Calu3 (cell line): ENCODE results near the gene EGR1. TPM values are rescaled to one million over a fixed set of nuclear protein-coding genes. Genes with fewer than 3 reads are reported as not detected.

Experiments
- BruUV-seq: library from RNA; stranded (reverse); fragments of 400-500 nt; replicated peaks from 2 replicates; lab custom pipeline; 2021; lab: Mats Ljungman, UMichigan
- CTCF ChIA-PET: fragments of 300-600 bp; sonication (Branson Sonifier 250); formaldehyde crosslinking; loops from one replicate; lab custom pipeline; 2022; ENCODE audit warnings: antibody characterized with exemption; lab: Charles Lee
- DNase-seq: peaks from one replicate; pipeline ENCODE4 v3.0.0; 2022
- H3K27ac Mint-ChIP-seq: one replicate; pipeline ENCODE4 v1.8.0; 2022; ENCODE audit warnings: mixed read lengths; ENCODE audit not compliant: unreplicated experiment
- H3K27me3 Mint-ChIP-seq: one replicate; pipeline ENCODE4 v1.8.0; 2022; ENCODE audit warnings: mixed read lengths; ENCODE audit not compliant: unreplicated experiment
- H3K36me3 Mint-ChIP-seq: one replicate; pipeline ENCODE4 v1.8.0; 2022; ENCODE audit warnings: mild to moderate bottlenecking, moderate library complexity, mixed read lengths; ENCODE audit not compliant: insufficient read depth, unreplicated experiment
- H3K4me1 Mint-ChIP-seq: one replicate; pipeline ENCODE4 v1.8.0; 2022; ENCODE audit warnings: mild to moderate bottlenecking, low read depth, mixed read lengths; ENCODE audit not compliant: unreplicated experiment
- H3K4me3 Mint-ChIP-seq: one replicate; pipeline ENCODE4 v1.8.0; 2022; ENCODE audit warnings: mild to moderate bottlenecking, low read depth, moderate library complexity, mixed read lengths; ENCODE audit not compliant: unreplicated experiment
- H3K9me3 Mint-ChIP-seq: one replicate; pipeline ENCODE4 v1.8.0; 2022; ENCODE audit warnings: low read depth, mixed read lengths; ENCODE audit not compliant: unreplicated experiment
- CTCF ChIP-seq: fragments of 200-600 bp; IDR thresholded peaks from one replicate; pipeline ENCODE4 v1.8.0; 2022; ENCODE audit warnings: antibody characterized with exemption; ENCODE audit not compliant: unreplicated experiment
- intact Hi-C: fragments of 100-400 bp; cut with micrococcal nuclease; formaldehyde crosslinking; loops from one replicate; pipeline ENCODE4 v1.10.0; 2022; ENCODE audit not compliant: unreplicated experiment
- total RNA-seq: library from RNA; stranded (reverse); gene quantifications from 2 replicates; pipeline ENCODE4 v1.2.3, GENCODE V29; 2022

Gene EGR1
- total RNA-seq, 1 experiment from 2014 or later, result 97.0 TPM

- Mint-ChIP-seq H3K27ac (no peak overlapping the region), H3K4me3 (no peak overlapping the region), H3K9me3 (no peaks in the 10 kb centered on the region), H3K36me3 (no peaks in the 10 kb centered on the region), H3K4me1 (no peaks in the 10 kb centered on the region), H3K27me3 (peaks cover 43% of the 10 kb centered on the region)
- DNase-seq, result no peak
- BruUV-seq, result no TSS peak
- no peak for TF ChIP-seq CTCF
- intact Hi-C loops, result loop anchor here (1.0 kb wide), 1 partner anchor 52 kb away; no protein-coding TSS in a partner anchor
- CTCF ChIA-PET, result interaction anchor here (1.2 to 4.5 kb wide), 2 partner anchors 14 to 53 kb away, joined by 4 to 46 read pairs; partner anchors contain the start of gene EGR1
Observed at GRCh38 chr5:138450971-138451370, 14.3 kb upstream of the EGR1 start.

GRCh38 chr5:138452720-138453119 lies 12.6 kb upstream of the EGR1 start:
- H3K4me3 Mint-ChIP-seq, result no peak overlapping the region
- CTCF ChIA-PET, result interaction anchor here (0.6 kb wide), 1 partner anchor 16 kb away, joined by 3 read pairs; no protein-coding TSS in a partner anchor
- intact Hi-C loops, result no loop called here

GRCh38 chr5:138453590-138453989 lies 11.7 kb upstream of the EGR1 start:
- CTCF ChIA-PET, result no interaction called here
- intact Hi-C loops, result no loop called here
- Mint-ChIP-seq H3K27me3 (peaks cover 56% of the 10 kb centered on the region), H3K27ac (no peak overlapping the region), H3K9me3 (no peaks in the 10 kb centered on the region), H3K36me3 (no peaks in the 10 kb centered on the region), H3K4me1 (no peaks in the 10 kb centered on the region), H3K4me3 (no peak overlapping the region)
- BruUV-seq, result no TSS peak
- no peak for DNase-seq
- no peak for TF ChIP-seq CTCF

More at GRCh38 chr5:138452720-138453119, 12.6 kb upstream of the EGR1 start:
- H3K9me3 Mint-ChIP-seq, result no peaks in the 10 kb centered on the region
- DNase-seq, result no peak
- H3K36me3 Mint-ChIP-seq, result no peaks in the 10 kb centered on the region
- H3K27me3 Mint-ChIP-seq, result peaks cover 56% of the 10 kb centered on the region
- no peak overlapping the region for H3K27ac Mint-ChIP-seq
- TF ChIP-seq CTCF, result no peak
- H3K4me1 Mint-ChIP-seq, result no peaks in the 10 kb centered on the region
- no TSS peak for BruUV-seq

GRCh38 chr5:138454121-138454520 lies 11.2 kb upstream of the EGR1 start:
- Mint-ChIP-seq H3K9me3 (no peaks in the 10 kb centered on the region), H3K4me3 (no peak overlapping the region), H3K27me3 (peaks cover 56% of the 10 kb centered on the region), H3K36me3 (no peaks in the 10 kb centered on the region), H3K4me1 (no peaks in the 10 kb centered on the region), H3K27ac (no peak overlapping the region)
- no peak for DNase-seq
- intact Hi-C loops, result no loop called here
- BruUV-seq, result no TSS peak
- no peak for TF ChIP-seq CTCF
- CTCF ChIA-PET, result interaction anchor here (0.6 kb wide), 1 partner anchor 157 kb away, joined by 3 read pairs; no protein-coding TSS in a partner anchor
